Measurements from ENCODE around the gene CELF2.
"Not testable (repeated sequence)": the region's sequence is repeated elsewhere in the genome, so short reads cannot be mapped to it uniquely, and the experiment has no call there.

Gene CELF2

GRCh38 chr10:11178606-11179515 is 161.2 kb downstream of the CELF2 start:
- DNase-seq, result no peak

DNA sequence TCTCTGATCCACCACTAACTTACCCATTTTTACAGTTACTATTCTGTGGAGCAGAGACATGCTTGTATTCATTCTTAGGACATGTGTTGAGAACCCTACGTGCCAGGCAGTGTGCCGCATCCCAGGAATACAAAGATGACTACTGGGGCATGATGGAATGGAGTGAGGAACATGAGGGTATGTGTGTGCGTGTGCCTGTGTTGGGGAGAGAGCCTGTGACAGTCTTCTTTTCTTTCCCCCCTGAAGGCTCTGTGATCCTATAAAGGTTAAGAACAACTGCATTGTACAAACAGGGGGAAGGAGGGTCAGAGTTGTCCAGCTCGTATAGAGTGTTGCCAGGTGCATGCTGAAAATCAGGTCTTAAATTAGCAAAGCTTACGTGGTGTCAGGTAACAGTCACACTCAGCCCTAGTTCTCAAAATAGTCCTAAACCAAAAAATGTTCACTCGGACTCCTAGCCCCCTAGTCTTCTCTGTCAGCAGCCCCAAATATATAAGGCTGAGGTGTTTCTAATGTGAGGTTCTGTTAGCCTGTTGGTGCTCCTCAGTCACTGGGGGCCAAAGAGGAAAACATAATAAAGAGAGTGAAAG is 161.9 kb downstream of the CELF2 start:
- no peak for DNase-seq

DNA sequence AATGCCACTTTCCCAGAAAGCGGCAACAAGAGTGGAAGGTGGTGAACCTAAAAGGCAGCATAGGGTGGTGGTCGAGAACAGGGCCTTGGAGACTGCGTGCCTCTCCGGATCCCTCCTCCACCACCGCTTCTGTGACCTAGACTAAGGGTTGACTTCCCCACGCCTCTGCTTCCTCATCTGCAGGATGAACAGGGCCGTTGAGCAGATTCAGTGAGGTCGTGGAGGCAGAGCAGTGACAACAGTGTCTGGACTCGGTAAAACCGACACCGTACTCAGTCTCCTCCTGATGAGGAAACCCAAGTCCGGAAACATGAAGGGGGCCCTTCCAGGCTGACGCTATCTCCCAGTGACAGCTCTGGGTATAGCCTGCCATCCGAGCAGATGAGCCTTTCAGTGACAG is 162.6 kb downstream of the CELF2 start:
- DNase-seq, result no peak

- no peak for DNase-seq
Observed at GRCh38 chr10:11181978-11182377, 164.3 kb downstream of the CELF2 start.

DNA sequence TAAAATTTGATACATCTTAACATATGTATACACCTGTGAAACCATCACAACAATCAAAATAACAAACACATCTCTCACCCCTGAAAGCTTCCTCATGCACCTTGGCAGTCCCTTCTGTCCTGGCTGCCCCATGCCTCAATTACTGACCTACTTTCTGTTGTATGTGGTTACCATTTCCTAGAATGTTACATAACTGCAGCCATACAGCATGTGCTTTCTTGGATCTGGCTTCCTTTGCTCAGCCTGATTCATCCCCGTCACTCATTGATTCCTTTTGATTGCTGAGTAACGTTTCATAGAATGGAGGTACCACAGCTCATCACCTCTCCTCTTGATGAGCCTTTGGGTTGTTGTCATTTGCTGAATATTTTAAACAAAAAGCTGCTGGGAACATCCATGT is 165.3 kb downstream of the CELF2 start:
- no peak for DNase-seq

DNA sequence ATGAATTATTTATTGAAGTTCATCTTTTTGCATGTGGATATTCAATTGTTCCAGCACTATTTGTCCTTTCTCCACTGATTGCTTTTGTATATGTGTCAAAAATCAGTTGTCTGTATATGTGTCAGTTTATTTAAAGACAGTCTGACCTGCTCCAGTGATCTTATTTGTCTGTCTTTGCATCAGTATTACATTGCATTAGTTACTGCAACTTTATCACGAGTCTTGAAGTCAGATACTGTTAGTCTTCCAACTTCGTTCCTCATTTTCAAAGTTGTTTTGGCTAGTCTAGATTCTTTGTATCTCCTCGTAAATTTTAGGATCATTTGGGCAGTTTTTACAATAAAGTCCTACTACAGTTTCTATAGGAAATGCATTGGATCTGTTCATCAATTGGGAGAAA is 166.4 kb downstream of the CELF2 start:
- no peak for DNase-seq

DNA sequence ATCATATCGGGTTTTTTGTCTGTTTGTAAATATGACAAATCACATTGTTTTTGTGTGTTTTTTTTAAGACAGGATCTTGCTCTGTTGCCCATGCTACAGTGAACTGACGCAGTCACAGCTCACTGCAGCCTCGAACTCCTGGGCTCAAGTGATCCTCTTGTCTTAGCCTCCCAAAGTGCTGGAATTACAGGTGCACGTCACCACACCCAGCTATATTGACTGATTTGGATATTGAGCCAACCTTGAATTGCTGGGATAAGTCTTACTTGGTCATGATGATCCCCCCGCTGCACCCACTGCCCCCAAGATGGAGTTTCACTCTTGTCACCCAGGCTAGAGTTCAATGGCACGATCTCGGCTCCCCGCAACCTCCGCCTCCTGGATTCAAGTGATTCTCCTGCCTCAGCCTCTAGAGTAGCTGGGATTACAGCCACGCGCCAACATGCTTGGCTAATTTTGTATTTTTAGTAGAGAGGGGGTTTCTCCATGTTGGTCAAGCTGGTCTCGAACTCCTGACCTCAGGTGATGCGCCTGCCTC is 167.5 kb downstream of the CELF2 start:
- not testable (repeated sequence) for DNase-seq

DNA sequence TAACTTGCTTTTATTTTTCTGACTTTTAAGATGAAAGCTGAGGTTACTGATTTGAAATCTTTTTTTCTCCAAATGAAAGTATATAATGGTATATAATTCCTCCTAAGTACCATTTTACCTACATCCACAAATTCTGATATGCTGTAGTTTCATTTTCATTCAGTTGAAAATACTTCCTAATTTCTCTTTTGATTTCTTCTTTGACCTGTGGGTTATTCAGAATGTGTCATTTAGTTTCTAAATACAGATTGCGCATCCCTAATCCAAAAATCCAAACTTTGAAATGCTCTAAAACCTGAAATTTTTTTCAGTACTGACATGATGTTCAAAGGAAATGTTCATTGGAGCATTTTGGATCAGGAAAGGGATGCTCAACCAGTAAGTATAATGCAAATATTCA is 168.7 kb downstream of the CELF2 start:
- DNase-seq, result no peak

GRCh38 chr10:11189582-11190376 is 172.1 kb downstream of the CELF2 start:
- no peak for DNase-seq

DNA sequence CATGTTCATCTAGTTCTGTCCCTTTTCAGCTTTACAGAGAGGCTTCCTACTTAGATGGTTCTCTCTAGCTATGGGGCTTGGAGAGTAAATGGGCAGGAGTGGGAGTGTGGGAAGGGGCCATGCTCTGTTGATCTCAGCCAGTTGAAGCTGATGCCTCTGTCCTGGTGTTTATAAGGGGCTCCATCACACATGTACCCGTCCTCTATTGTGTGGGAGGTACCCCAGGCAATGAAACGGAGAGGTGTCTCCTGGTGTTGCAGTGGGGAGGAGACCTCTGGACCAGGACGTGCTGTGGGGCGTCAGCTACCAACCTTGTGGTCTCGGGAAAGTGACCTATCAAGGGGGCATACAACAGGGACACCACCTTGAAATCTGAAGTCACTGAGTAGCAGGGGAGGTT is 173.5 kb downstream of the CELF2 start:
- no peak for DNase-seq

DNA sequence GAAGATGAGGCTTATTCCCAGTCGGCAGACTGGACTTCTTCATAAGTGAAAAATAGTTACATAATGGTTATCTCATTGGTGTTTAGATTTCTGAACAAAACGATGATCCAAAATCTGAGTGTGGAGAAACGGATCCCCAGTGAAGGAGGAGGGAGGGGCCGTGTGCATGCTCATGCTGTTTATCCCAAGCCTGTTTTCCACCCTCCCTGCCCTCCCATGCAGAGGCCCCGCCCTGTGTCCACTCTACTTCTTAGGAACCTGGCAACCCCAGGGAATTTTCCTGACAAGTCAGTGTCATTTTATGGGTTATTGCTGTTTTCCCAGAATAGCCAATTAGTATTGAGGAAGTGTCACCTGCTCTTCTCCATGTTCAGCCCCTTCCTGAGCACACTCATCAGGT is 174.0 kb downstream of the CELF2 start:
- DNase-seq, result no peak

GRCh38 chr10:11192304-11193000 is 174.8 kb downstream of the CELF2 start:
- no peak for DNase-seq

DNA sequence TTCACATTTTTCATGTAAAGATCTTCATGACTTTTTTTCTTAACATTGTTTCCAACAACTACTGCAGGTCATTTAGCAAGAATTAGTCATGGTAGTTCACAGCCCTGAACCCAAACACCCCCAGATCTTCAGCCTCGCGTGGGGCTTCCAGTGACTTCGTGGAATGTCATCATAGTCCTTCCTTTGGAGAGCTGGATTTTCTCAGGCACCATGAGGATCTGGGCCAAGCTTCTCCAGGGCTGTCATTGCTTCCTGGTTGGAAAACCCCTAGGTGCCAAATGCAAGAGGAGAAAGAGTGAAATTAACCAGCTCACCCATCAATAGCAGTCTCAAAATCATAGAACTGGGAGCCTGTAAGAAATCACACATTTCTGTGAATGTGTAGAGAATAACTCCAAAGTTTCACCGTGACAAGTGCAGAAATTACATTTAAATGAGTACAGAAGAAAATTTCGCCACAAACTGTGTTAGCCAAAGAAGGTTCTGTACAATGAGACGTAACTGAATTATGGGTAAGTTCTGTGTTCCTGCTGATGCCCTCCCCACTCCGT is 175.4 kb downstream of the CELF2 start:
- no peak for DNase-seq

DNA sequence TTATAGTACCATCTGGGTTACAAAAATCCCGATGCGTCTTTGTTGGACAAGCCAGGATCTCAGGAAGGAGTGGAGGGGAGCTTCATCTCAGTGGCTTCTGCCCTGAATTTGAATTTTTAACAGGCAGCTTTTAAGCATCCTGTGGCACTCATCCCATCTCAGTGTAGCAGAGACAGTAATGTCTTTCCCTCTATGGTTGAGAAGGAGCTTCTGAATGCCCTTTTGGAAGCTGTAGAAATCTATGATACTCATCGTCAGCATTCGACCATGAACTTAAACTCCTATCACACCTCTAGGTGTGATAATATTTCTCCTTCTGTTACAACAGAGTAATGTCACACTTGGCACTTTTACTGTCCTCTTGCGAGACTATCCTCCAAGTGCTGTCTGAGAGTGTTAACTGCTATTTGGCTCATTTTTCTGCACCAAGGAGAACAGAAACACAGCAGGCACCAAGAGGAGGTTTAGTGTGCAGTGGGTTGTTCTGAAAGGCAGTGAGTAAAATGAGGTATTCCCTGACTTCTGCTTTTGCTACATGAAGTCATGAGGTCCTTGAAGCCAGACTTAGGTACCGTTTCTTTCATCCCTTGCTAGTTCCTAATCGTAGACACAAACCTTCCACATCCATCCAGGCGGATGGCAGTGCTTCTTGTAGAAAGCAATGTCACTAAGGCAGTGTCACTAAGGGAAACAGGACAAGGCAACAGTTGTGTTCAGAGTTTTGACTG is 177.4 kb downstream of the CELF2 start:
- DNase-seq, result no peak

DNA sequence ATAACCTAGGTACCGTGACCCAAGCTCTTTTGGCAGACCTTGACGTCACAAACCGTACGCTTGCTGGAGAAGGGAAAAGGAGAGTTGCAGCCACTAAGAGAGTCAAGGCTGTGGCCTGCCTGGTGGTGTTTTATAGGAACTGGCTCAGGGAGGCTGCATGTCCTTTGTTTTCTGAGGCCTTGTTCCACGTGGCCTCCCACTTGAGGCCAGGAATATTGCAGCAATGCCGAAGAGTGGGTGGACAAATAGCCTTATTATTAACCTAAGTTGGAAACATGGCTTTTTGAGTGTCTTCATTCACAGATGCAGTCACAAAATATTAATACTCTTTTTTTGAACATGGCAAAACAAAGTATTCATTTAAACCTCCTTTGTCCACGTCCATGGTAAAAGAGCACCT is 178.0 kb downstream of the CELF2 start:
- DNase-seq, result no peak

GRCh38 chr10:11197266-11197712 is 179.6 kb downstream of the CELF2 start:
- no peak for DNase-seq

GRCh38 chr10:11197878-11198277 is 180.2 kb downstream of the CELF2 start:
- no peak for DNase-seq

GRCh38 chr10:11201911-11202310 is 184.2 kb downstream of the CELF2 start:
- no peak for DNase-seq

DNA sequence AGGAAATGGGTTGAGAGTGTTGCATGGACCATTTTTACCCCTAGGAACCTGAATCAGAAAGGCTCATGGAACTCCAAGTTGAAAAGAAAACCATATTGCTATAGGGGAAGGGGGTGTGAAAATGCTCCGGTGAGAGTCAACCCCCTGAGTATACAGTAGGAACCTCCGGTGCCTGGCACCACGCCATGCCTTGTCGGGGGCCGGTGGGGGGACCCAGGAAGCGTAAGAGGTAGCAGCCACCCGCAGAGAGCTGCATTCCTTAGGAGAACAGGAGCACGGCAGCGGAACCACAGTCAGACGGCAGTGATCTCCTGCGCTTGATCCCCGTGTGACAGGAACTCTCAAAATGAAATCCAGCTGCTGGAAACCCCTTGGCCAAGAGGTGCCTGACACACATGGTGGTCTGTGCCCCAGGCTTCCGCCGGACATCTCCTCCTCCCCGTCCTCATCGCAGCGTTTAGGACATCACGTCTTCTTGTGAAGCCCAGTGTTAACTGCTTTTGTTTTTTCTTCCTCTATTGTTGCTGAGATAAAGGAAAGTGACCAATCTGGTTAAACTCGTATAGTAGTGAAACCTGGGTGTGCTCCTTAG is 186.8 kb downstream of the CELF2 start:
- no peak for DNase-seq

DNA sequence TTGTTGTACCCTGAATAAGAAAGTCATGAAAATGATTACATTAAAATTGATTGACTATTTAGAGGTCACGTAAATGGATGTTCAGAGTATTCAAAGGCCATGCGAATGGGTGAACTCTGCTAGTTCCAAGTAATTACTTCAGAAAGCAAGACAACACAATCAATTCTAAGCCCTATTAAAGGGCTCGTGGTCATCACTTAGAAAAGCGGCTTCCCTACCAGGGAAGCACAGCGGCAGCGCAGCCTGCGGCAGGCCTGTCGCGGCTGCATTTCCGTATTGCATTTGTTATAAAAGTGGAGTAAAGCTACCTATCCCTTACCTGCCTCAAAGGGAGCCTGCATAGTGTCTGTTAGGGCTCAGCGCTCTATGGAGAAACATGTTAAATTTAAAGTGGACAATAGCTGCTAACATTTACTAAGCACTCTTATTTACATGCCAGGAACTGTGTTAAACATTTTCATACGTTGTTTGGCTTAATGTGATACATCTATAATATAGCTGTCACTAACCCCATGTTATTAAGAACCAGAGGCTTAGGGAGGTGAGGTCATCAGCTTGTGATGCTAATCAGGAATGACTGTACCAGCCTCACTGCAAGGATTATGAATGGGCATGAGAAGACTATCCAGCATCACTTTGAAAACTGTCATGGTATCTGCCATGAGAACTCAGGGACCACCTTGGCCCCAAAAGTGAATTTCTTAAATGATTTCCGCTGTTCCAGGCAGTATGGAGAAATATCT is 187.5 kb downstream of the CELF2 start:
- DNase-seq, result no peak

Data from NCI-H2081 treated with DMSO at 0.1 percent for 48 hours (cell line).